Trophoblast cell (in vitro differentiated cells and primary cell): Measurements from ENCODE around the gene KIAA1549.

Experiments used
- DNase-seq, 2 donors: peaks; one replicate each; pipeline ENCODE4 v3.0.0-alpha.2; 2016
- H2AFZ ChIP-seq: 2 replicates; pipeline ENCODE4 v1.6.1; 2013; ENCODE audit warnings: low read length, moderate library complexity, mild to moderate bottlenecking; ENCODE audit not compliant: insufficient read depth, poor library complexity
- H2AK5ac ChIP-seq: 2 replicates; pipeline ENCODE4 v1.6.1; 2013; ENCODE audit warnings: mild to moderate bottlenecking, low read length
- H2BK120ac ChIP-seq: 2 replicates; pipeline ENCODE4 v1.6.1; 2013; ENCODE audit warnings: low read length, mild to moderate bottlenecking, moderate library complexity; ENCODE audit not compliant: insufficient read depth, poor library complexity
- H2BK12ac ChIP-seq: 2 replicates; pipeline ENCODE4 v1.6.1; 2013; ENCODE audit warnings: mild to moderate bottlenecking, low read length, moderate library complexity
- H2BK5ac ChIP-seq: 2 replicates; pipeline ENCODE4 v1.6.1; 2013; ENCODE audit warnings: low read length, low read depth, moderate library complexity, mild to moderate bottlenecking; ENCODE audit not compliant: poor library complexity
- H3K14ac ChIP-seq: 2 replicates; pipeline ENCODE4 v1.6.1; 2013; ENCODE audit warnings: mild to moderate bottlenecking, low read length
- H3K18ac ChIP-seq: 2 replicates; pipeline ENCODE4 v1.6.1; 2013; ENCODE audit warnings: mild to moderate bottlenecking, low read length
- H3K23ac ChIP-seq: 2 replicates; pipeline ENCODE4 v1.6.1; 2013; ENCODE audit warnings: low read length
- H3K27ac ChIP-seq: 2 replicates; pipeline ENCODE4 v1.5.1; 2013; ENCODE audit warnings: low read depth, mild to moderate bottlenecking, inconsistent platforms, low read length, moderate library complexity
- H3K27me3 ChIP-seq: 2 replicates; pipeline ENCODE4 v1.6.1; 2013; ENCODE audit warnings: inconsistent platforms, mild to moderate bottlenecking, low read length, moderate library complexity; ENCODE audit not compliant: insufficient read depth
- H3K36me3 ChIP-seq, 2 experiments: 1 replicate in 1 of 2; 2 replicates in 1 of 2; pipeline ENCODE4 v1.6.1; 2013; ENCODE audit warnings: low read length in 2 of 2, mild to moderate bottlenecking in 2 of 2, moderate library complexity in 1 of 2; ENCODE audit not compliant: insufficient read depth in 2 of 2, control insufficient read depth in 1 of 2
- H3K4ac ChIP-seq: 2 replicates; pipeline ENCODE4 v1.6.1; 2013; ENCODE audit warnings: low read depth, mild to moderate bottlenecking, low read length, moderate library complexity
- H3K4me1 ChIP-seq, 2 experiments: 1 replicate in 1 of 2; 2 replicates in 1 of 2; pipeline ENCODE4 v1.6.1; 2013; ENCODE audit warnings: low read length in 2 of 2, mild to moderate bottlenecking in 2 of 2, moderate library complexity in 1 of 2; ENCODE audit not compliant: insufficient read depth in 2 of 2, control insufficient read depth in 1 of 2
- H3K4me2 ChIP-seq: 2 replicates; pipeline ENCODE4 v1.6.1; 2013; ENCODE audit warnings: inconsistent platforms, mild to moderate bottlenecking, low read length, moderate library complexity
- H3K4me3 ChIP-seq: 2 replicates; pipeline ENCODE4 v1.5.1; 2013; ENCODE audit warnings: mild to moderate bottlenecking, low read depth, low read length, inconsistent platforms
- H3K79me1 ChIP-seq: one replicate; pipeline ENCODE4 v1.6.1; 2013; ENCODE audit warnings: low read length
- H3K79me2 ChIP-seq: 2 replicates; pipeline ENCODE4 v1.6.1; 2013; ENCODE audit warnings: low read length, mild to moderate bottlenecking; ENCODE audit not compliant: control insufficient read depth, insufficient read depth, poor library complexity
- H3K9ac ChIP-seq: 2 replicates; pipeline ENCODE4 v1.6.1; 2013; ENCODE audit warnings: mild to moderate bottlenecking, low read length
- H3K9me3 ChIP-seq: 2 replicates; pipeline ENCODE4 v1.6.1; 2013; ENCODE audit warnings: low read depth, mild to moderate bottlenecking, control low read depth, inconsistent platforms, low read length; ENCODE audit not compliant: insufficient read depth
- H4K12ac ChIP-seq: 2 replicates; pipeline ENCODE4 v1.6.1; 2013; ENCODE audit warnings: low read depth, mild to moderate bottlenecking, low read length, moderate library complexity
- H4K8ac ChIP-seq: 2 replicates; pipeline ENCODE4 v1.6.1; 2013; ENCODE audit warnings: low read depth, mild to moderate bottlenecking, low read length, moderate library complexity
- H4K91ac ChIP-seq: one replicate; pipeline ENCODE4 v1.6.1; 2013; ENCODE audit warnings: low read depth, mild to moderate bottlenecking, low read length, moderate library complexity
- WGBS: extraction: QIAGEN DNeasy Blood & Tissue Kit; methylation state at CpG from one replicate; pipeline ENCODE4 v1.1.7; 2013; ENCODE audit warnings: missing lambda C conversion rate; ENCODE audit not compliant: insufficient read length, insufficient coverage; ENCODE audit errors: extremely low coverage; 5-methylcytosine and 5-hydroxymethylcytosine counted together

Gene KIAA1549

GRCh38 chr7:138879356-138879755 lies 101.8 kb downstream of the KIAA1549 start:
- Histone ChIP-seq H2BK5ac (no peak overlapping the region), H3K9me3 (peaks cover 2% of the 10 kb centered on the region), H3K23ac (no peak overlapping the region), H2BK12ac (no peak overlapping the region), H3K4me2 (no peak overlapping the region), H3K9ac (no peak overlapping the region), H4K12ac (no peak overlapping the region), H3K27ac (no peak overlapping the region), H4K8ac (no peak overlapping the region), H3K4me3 (no peak overlapping the region), H2AK5ac (no peak overlapping the region), H2BK120ac (no peak overlapping the region), H3K79me1 (no peaks in the 10 kb centered on the region), H3K36me3 (peaks cover 15 to 34% of the 10 kb centered on the region in 2 experiments), H2AFZ (no peak overlapping the region), H3K18ac (no peak overlapping the region), H3K4me1 (peaks cover 3 to 4% of the 10 kb centered on the region in 2 experiments), H3K14ac (no peak overlapping the region), H4K91ac (no peak overlapping the region), H3K27me3 (no peaks in the 10 kb centered on the region), H3K4ac (no peak overlapping the region), H3K79me2 (no peaks in the 10 kb centered on the region)
- WGBS, result no CpG with 5 or more reads among the region's 10 CpGs
- DNase-seq, result no peak

GRCh38 chr7:138878856-138879255 lies 102.3 kb downstream of the KIAA1549 start:
- peaks cover 15 to 33% of the 10 kb centered on the region in 2 experiments for H3K36me3 ChIP-seq
- H2BK12ac ChIP-seq, result no peak overlapping the region
- no peak overlapping the region for H2AK5ac ChIP-seq
- H3K27ac ChIP-seq, result no peak overlapping the region
- peaks cover 2% of the 10 kb centered on the region for H3K9me3 ChIP-seq
- H4K91ac ChIP-seq, result no peak overlapping the region
- H3K27me3 ChIP-seq, result no peaks in the 10 kb centered on the region
- H2AFZ ChIP-seq, result no peak overlapping the region
- no peak overlapping the region for H2BK120ac ChIP-seq
- no peak overlapping the region for H3K4me3 ChIP-seq
- no peak overlapping the region for H3K18ac ChIP-seq
- no peaks in the 10 kb centered on the region for H3K79me2 ChIP-seq
- no peaks in the 10 kb centered on the region for H3K79me1 ChIP-seq
- no peak overlapping the region for H4K12ac ChIP-seq
- H3K9ac ChIP-seq, result no peak overlapping the region
- no peak overlapping the region for H3K4ac ChIP-seq
- H2BK5ac ChIP-seq, result no peak overlapping the region
- H3K4me1 ChIP-seq, result peaks cover 0 to 2% of the 10 kb centered on the region in 2 experiments
- no peak for DNase-seq
- no peak overlapping the region for H3K23ac ChIP-seq
- no peak overlapping the region for H3K14ac ChIP-seq
- no peak overlapping the region for H3K4me2 ChIP-seq
- no peak overlapping the region for H4K8ac ChIP-seq

DNA sequence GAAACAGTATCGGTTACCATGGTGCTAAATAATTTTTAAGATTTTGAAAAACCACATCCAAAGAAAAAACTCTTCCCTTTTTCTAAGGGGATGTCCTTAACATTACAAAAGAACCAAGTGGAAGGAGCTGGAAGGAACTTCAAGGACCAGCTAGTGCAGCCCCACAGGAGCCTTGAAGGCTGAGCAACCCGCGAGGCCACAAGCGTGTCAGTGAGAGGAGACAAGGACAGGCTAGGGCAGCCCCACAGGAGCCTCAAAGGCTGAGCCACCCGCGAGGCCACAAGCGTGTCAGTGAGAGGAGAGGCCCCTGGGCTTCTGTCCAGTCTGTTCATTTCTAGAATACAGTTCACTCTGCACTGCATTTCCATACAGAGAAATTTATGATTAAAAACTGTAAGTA lies 103.1 kb downstream of the KIAA1549 start:
- Histone ChIP-seq H2AFZ (no peak overlapping the region), H3K79me1 (no peaks in the 10 kb centered on the region), H3K23ac (no peak overlapping the region), H3K4me3 (no peak overlapping the region), H4K12ac (no peak overlapping the region), H3K4me2 (no peak overlapping the region), H4K8ac (no peak overlapping the region), H3K4me1 (no peaks in the 10 kb centered on the region), H3K4ac (no peak overlapping the region), H3K27me3 (no peaks in the 10 kb centered on the region), H3K36me3 (peaks cover 15 to 29% of the 10 kb centered on the region in 2 experiments), H3K27ac (no peak overlapping the region), H3K79me2 (no peaks in the 10 kb centered on the region), H2BK12ac (no peak overlapping the region), H3K9ac (no peak overlapping the region), H4K91ac (no peak overlapping the region), H2BK5ac (no peak overlapping the region), H2AK5ac (no peak overlapping the region), H3K18ac (no peak overlapping the region), H3K14ac (no peak overlapping the region), H3K9me3 (no peaks in the 10 kb centered on the region), H2BK120ac (no peak overlapping the region)
- WGBS, result no CpG with 5 or more reads among the region's 7 CpGs
- DNase-seq, result no peak

DNA sequence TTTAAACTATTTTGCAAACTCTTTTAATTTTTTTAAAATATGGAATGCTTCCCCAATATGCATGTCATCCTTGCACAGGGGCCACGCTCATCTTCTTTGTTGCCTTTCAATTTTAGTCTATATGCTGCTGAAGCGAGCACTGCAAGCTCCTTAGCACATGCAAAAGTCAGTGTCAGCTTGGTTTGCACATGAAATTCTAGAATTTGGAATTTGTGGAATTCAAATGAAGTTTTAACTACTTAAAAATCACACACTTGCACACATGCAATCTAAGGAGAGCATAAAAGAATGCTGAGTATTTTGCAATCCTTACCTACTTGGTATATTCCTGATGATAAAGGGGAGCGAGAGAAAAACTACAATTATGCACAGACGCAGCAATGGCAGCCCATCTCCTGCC lies 104.9 kb downstream of the KIAA1549 start:
- H3K4me3 ChIP-seq, result no peak overlapping the region
- DNase-seq, result peak in 1 of 2 donors; percentile 69
- no peaks in the 10 kb centered on the region for H3K27me3 ChIP-seq
- H4K8ac ChIP-seq, result no peak overlapping the region
- H3K9ac ChIP-seq, result no peak overlapping the region
- H3K79me1 ChIP-seq, result no peaks in the 10 kb centered on the region
- H3K4me2 ChIP-seq, result no peak overlapping the region
- H2BK120ac ChIP-seq, result no peak overlapping the region
- H3K4ac ChIP-seq, result no peak overlapping the region
- H3K36me3 ChIP-seq, result peaks cover 13 to 29% of the 10 kb centered on the region in 2 experiments
- no peaks in the 10 kb centered on the region for H3K9me3 ChIP-seq
- no peaks in the 10 kb centered on the region for H3K4me1 ChIP-seq
- WGBS, result no CpG with 5 or more reads among the region's 4 CpGs
- no peak overlapping the region for H2AK5ac ChIP-seq
- no peak overlapping the region for H3K14ac ChIP-seq
- H2BK5ac ChIP-seq, result no peak overlapping the region
- no peak overlapping the region for H3K23ac ChIP-seq
- H3K27ac ChIP-seq, result no peak overlapping the region
- no peak overlapping the region for H4K12ac ChIP-seq
- H3K79me2 ChIP-seq, result no peaks in the 10 kb centered on the region
- no peak overlapping the region for H4K91ac ChIP-seq
- no peak overlapping the region for H2BK12ac ChIP-seq
- no peak overlapping the region for H3K18ac ChIP-seq
- H2AFZ ChIP-seq, result no peak overlapping the region
